ENCODE results near the gene ACTR3. TPM values are rescaled to one million over a fixed set of nuclear protein-coding genes. Genes with fewer than 3 reads are reported as not detected.

The ACTR3 gene
- total and polyA plus RNA-seq, 2 of the 4 experiments (the other 2 are of a cell fraction), result 246 to 307 TPM

DNA sequence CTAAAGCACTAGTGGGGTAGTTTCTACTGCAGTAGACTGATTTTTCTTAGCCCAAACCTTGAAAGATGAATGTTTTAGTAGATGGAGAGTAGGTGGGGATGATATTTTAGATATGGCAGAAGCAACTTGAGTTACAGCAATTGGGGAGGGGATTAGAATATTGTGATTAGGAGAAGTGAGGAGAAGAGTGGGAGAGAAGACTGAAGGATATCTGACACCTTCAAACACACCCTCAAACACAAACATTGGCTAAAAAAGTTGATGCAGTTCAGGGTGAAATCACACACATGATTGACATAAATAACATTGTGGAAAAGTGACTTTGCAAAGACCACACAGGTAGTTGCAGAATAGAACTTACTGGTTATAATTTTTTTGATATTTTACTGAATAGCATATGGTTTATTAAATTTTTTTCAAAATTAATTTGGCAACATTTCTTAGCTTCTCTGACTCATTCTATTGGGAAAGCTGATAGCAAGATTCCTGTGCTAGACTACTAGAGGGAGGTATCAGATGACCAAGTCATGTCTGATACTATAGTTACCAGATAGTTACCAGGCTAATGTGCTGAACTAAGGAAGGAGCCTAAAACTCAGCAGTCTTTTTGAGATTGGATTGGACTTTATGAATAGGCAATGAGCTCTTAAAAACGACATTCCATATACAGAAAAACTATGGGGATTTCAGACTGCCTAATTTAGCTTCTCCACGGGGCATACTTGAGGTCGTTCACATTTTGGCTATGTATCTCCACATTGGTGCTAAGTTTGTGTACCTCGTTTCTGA lies 73.0 kb downstream of the ACTR3 start:
- peaks cover 5 to 44% of the 10 kb centered on the region in 2 experiments; a peak in 3 of 4 replicates for H3K79me1 ChIP-seq (ENCODE audit: low read depth in 1 of 2, low read length in 2 of 2)
- H2BK120ac ChIP-seq (ENCODE audit: low read depth, low read length), result no peak overlapping the region
- H3K4me2 ChIP-seq (ENCODE audit: low read depth, low read length), result peak overlapping the region; percentile 83
- peak overlapping the region; percentile 71 for H3K18ac ChIP-seq (ENCODE audit: low read depth, low read length)
- H2BK5ac ChIP-seq (ENCODE audit: low read depth, low read length, poor library complexity, severe bottlenecking), result peak overlapping the region; percentile 86
- BruUV-seq (replicated peaks), result no TSS peak
- peaks cover 4% of the 10 kb centered on the region; the same call in 1 of the 2 replicates for H3K9me1 ChIP-seq (ENCODE audit: insufficient read depth, low read length)
- H3K36me3 ChIP-seq (ENCODE audit: control insufficient read depth, insufficient read depth, low read length), result peaks cover 4% of the 10 kb centered on the region; the same call in 1 of the 2 replicates
- H4K8ac ChIP-seq (ENCODE audit: low read depth in 2 of 2, low read length in 2 of 2), result no peak overlapping the region
- no peak overlapping the region for H3K4ac ChIP-seq (ENCODE audit: low read depth, low read length)
- intact Hi-C loops (cut with micrococcal nuclease), result no loop called here
- H3K23ac ChIP-seq (ENCODE audit: low read depth, low read length), result no peak overlapping the region
- ChIA-PET CTCF (interaction anchor here (0.6 kb wide), 1 partner anchor 581 kb away, joined by 3 read pairs; no protein-coding TSS in a partner anchor), POLR2A (ENCODE audit: unreplicated experiment) (no interaction called here)
- H2BK15ac ChIP-seq (ENCODE audit: low read depth, low read length), result no peak overlapping the region
- peak; percentile 85 for ATAC-seq (ENCODE audit: low read depth)
- WGBS, 2 experiments (ENCODE audit: extremely low coverage in 2 of 2, insufficient read length in 1 of 2), result no CpG with 5 or more reads among the region's 4 CpGs
- H3K27me3 ChIP-seq (ENCODE audit: control insufficient read depth, insufficient read depth, low read length), result no peaks in the 10 kb centered on the region
- no peak overlapping the region for H3K9ac ChIP-seq (ENCODE audit: low read depth, low read length)
- in situ Hi-C loops (cut with MboI; ENCODE audit: low sequenced_read_pairs), result no loop called here
- no peak overlapping the region for H4K91ac ChIP-seq (ENCODE audit: insufficient read depth, low read depth, low read length)
- peaks cover 18% of the 10 kb centered on the region; the same call in 1 of the 2 replicates for H4K20me1 ChIP-seq (ENCODE audit: insufficient read depth, low read length)
- H3K4me3 ChIP-seq (ENCODE audit: insufficient read depth, low read depth, low read length), result no peak overlapping the region
- peak overlapping the region; percentile 44; the same call in 1 of the 2 replicates for H3K14ac ChIP-seq (replicated peaks; ENCODE audit: low read depth, low read length)
- no peak overlapping the region for H2BK20ac ChIP-seq (ENCODE audit: low read depth, low read length)
- no peak overlapping the region for H3K56ac ChIP-seq (ENCODE audit: extremely low read depth, insufficient read depth, low read length)
- H4K5ac ChIP-seq (ENCODE audit: low read depth, low read length), result no peak overlapping the region; the same call in 1 of the 2 replicates
- dilution Hi-C loops (cut with HindIII; ENCODE audit: low sequenced_read_pairs, unreplicated experiment), result no loop called here
- H2AFZ ChIP-seq (replicated peaks; ENCODE audit: low read length, poor library complexity), result no peak overlapping the region
- peak; percentile 87 for DNase-seq
- H3K9me3 ChIP-seq (ENCODE audit: control insufficient read depth, insufficient read depth, low read length), result no peaks in the 10 kb centered on the region
- peaks cover 8% of the 10 kb centered on the region for H3K4me1 ChIP-seq (ENCODE audit: control insufficient read depth, insufficient read depth, low read length)
- H3K27ac ChIP-seq (ENCODE audit: insufficient read depth, low read length), result peak overlapping the region; percentile 26; the same call in 1 of the 2 replicates
- H2AK5ac ChIP-seq (ENCODE audit: low read depth, low read length), result no peak overlapping the region
- no peak overlapping the region for H2AK9ac ChIP-seq (replicated peaks; ENCODE audit: low read depth, low read length, poor library complexity)
- TF ChIP-seq NFE2L2 (IDR thresholded peaks at IDR 0.05; ENCODE audit: low read depth, low read length) (no peak), CHD1 (IDR thresholded peaks at IDR 0.05; ENCODE audit: low read depth, low read length) (no peak), BHLHE40 (IDR thresholded peaks at IDR 0.05; ENCODE audit: low read depth, low read length) (peak; percentile 9; the same call in 1 of the 2 replicates), MAZ (IDR thresholded peaks at IDR 0.05; ENCODE audit: borderline replicate concordance, low read depth, low read length) (no peak), MAFK (IDR thresholded peaks at IDR 0.05; ENCODE audit: low read depth, low read length) (no peak), MXI1 (IDR thresholded peaks at IDR 0.05; ENCODE audit: borderline replicate concordance, low read depth, low read length) (no peak), SMC3 (IDR thresholded peaks at IDR 0.05; ENCODE audit: low read depth, low read length) (no peak), RFX5 (IDR thresholded peaks at IDR 0.05; ENCODE audit: low read depth, low read length) (no peak), POLR2A (IDR thresholded peaks at IDR 0.05; ENCODE audit: low read depth, low read length) (peak; percentile 17; the same call in 1 of the 2 replicates), CEBPB (IDR thresholded peaks at IDR 0.05; ENCODE audit: low read depth, low read length) (peak; percentile 88), RAD21 (IDR thresholded peaks at IDR 0.05; ENCODE audit: low read length) (no peak), FOS (IDR thresholded peaks at IDR 0.05; ENCODE audit: low read depth, low read length) (peak; percentile 64)
- TF ChIP-seq, protein P1, sequence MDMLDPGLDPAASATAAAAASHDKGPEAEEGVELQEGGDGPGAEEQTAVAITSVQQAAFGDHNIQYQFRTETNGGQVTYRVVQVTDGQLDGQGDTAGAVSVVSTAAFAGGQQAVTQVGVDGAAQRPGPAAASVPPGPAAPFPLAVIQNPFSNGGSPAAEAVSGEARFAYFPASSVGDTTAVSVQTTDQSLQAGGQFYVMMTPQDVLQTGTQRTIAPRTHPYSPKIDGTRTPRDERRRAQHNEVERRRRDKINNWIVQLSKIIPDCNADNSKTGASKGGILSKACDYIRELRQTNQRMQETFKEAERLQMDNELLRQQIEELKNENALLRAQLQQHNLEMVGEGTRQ (IDR thresholded peaks at IDR 0.05; ENCODE audit: low read depth, low read length), result no peak; the same call in 1 of the 2 replicates
- TF ChIP-seq, protein P2, sequence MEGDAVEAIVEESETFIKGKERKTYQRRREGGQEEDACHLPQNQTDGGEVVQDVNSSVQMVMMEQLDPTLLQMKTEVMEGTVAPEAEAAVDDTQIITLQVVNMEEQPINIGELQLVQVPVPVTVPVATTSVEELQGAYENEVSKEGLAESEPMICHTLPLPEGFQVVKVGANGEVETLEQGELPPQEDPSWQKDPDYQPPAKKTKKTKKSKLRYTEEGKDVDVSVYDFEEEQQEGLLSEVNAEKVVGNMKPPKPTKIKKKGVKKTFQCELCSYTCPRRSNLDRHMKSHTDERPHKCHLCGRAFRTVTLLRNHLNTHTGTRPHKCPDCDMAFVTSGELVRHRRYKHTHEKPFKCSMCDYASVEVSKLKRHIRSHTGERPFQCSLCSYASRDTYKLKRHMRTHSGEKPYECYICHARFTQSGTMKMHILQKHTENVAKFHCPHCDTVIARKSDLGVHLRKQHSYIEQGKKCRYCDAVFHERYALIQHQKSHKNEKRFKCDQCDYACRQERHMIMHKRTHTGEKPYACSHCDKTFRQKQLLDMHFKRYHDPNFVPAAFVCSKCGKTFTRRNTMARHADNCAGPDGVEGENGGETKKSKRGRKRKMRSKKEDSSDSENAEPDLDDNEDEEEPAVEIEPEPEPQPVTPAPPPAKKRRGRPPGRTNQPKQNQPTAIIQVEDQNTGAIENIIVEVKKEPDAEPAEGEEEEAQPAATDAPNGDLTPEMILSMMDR (conservative IDR thresholded peaks at IDR 0.05; ENCODE audit: low read depth, low read length), result no peak
